Suppressor macrophage (primary cell): ENCODE data around the gene ARHGAP42.
"Not testable (repeated sequence)": the region's sequence is repeated elsewhere in the genome, so short reads cannot be mapped to it uniquely, and the experiment has no call there.

ENCODE experiments used
- DNase-seq, 4 experiments: peaks; one replicate each; pipeline ENCODE4 v3.0.0-alpha.2; 2020 to 2022
- total RNA-seq, 17 experiments: gene quantifications; one replicate each; lab custom pipeline; 2026; ENCODE audit warnings: mixed read lengths in 6 of 17, inconsistent platforms in 3 of 17; lab: John Stamatoyannopoulos, UW

Gene ARHGAP42, protein sequence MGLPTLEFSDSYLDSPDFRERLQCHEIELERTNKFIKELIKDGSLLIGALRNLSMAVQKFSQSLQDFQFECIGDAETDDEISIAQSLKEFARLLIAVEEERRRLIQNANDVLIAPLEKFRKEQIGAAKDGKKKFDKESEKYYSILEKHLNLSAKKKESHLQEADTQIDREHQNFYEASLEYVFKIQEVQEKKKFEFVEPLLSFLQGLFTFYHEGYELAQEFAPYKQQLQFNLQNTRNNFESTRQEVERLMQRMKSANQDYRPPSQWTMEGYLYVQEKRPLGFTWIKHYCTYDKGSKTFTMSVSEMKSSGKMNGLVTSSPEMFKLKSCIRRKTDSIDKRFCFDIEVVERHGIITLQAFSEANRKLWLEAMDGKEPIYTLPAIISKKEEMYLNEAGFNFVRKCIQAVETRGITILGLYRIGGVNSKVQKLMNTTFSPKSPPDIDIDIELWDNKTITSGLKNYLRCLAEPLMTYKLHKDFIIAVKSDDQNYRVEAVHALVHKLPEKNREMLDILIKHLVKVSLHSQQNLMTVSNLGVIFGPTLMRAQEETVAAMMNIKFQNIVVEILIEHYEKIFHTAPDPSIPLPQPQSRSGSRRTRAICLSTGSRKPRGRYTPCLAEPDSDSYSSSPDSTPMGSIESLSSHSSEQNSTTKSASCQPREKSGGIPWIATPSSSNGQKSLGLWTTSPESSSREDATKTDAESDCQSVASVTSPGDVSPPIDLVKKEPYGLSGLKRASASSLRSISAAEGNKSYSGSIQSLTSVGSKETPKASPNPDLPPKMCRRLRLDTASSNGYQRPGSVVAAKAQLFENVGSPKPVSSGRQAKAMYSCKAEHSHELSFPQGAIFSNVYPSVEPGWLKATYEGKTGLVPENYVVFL
- total RNA-seq: 0.09 to 6.3 (median 0.29) reads per million in 17 experiments

DNA sequence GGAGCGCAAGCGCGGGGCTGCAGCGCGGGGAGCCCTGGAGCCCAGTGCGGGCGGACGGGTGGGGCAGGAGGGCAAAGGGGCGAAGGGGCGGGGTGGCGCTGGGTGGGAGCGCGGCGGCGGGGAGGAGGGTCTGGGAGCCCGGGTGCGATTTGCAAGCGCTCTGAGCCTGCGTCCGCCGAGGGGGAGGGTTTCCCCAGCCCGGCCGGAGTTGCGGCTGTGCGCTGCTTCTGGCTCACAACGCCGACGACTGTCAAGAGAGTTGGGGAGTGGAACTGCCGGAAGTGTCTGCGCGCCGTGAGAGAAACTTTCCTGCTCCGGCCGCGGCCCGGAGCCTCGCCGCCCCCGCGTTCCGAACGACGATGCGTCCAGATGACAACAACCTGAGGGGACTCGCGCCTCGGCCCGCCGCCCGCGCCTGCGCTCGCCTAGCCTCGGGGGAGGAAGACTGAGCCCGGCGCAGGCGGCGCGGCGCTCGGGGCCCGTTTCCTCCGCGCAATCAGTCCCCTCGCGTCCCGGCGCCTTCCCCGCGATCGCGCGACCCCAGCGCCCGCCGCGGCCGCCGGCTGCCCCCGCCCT lies at the start of gene ARHGAP42:
Gene ARHGAP42, plus strand, starts transcription at position 235 of the 576 bp plus-strand sequence. CDS start 391 bp downstream, outside the sequence.
- DNase-seq: peak; percentile 16 to 50 (median 28)

DNA sequence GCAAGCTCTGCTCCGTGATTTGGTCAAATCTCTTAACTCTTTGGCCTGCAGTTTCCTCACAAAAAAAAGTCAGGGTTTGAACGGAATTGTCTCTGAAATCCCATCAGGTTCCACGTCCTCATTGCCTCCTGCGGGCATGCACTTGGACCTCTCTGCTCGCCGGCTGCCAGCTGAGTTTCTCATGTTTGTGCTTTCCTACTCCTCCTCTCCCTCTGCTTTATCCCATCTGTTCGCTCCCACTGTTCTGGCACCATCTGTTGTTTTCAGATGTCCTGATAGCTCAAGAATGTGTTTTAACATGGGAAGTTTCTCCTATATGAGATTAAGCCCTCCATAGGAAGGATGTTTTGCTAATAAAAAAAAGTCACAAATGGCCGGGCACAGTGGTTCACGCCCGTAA lies 49.4 kb upstream of the ARHGAP42 start:
- no peak for DNase-seq

DNA sequence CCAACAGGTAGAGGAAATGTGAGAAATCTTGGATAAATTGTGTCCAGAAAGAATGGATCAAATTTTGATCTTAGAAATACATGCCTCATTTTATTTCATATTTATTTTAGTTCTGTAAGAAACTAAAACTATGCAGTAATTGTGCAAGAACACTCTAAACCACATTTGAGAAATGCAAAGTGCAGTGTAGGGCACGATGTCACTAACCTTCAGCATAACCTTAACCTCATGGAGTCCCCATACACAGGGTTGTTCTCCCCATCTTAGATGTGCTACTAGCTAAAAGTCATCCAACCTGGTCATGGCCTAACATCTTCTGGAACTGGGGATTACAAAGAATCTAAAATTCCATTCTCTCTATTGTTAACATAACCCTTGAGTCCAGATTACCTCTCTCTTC lies 48.4 kb upstream of the ARHGAP42 start:
- DNase-seq: no peak

DNA sequence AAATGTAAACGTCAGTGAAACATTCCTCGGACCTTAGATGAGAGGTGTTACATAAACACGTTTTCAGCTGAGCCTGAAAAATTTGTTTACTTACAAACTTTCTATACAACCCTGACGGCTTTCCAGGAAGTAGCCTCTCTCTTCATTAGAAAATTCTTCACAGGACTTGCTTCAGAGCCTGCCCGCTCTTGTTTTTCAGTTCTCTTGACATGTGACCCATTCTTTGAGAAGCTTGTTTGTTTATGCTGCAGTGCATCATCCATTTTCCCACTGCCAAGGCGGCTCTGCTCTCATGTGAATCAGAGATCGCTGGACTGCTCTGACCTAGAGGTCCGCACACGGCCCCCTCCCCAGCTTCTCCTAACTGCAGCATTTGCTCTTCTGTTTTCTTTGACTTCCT lies 47.9 kb upstream of the ARHGAP42 start:
- no peak for DNase-seq

DNA sequence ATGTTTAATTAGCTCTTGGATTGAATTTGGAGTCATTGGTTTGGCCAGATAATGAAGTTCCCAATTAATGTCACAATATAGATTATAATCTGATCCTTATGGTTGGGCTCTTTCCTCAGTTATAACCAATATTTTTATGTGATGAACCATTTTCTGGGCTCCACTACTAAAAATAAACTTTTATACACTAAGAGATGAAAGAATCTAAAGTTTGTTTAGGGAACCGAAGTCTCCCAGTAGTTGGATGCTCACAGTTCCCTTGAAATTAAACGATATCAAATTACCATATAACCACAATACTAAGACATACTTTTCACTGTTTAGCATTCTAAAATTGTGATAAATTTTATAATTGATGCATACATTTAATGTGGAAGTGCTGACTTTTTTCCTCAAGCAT lies 47.0 kb upstream of the ARHGAP42 start:
- no peak for DNase-seq

DNA sequence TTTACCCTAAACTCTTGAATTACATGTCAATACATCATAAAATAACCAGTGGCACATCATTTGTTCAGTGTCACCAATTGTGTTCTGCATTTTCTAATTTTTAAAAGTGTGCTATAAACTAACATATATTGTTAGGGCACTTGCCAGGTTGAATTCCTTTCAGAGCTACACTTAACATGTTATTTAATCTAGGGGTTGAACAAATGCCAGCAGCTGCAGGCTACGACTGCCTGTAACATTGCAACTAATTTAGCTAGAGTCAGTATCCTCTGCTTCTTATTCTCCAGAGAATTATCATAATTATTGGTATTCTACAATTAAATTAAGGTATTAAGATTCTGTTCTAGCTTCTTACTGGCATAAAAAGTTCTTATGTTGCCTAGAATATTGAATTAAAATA lies 46.4 kb upstream of the ARHGAP42 start:
- no peak for DNase-seq

DNA sequence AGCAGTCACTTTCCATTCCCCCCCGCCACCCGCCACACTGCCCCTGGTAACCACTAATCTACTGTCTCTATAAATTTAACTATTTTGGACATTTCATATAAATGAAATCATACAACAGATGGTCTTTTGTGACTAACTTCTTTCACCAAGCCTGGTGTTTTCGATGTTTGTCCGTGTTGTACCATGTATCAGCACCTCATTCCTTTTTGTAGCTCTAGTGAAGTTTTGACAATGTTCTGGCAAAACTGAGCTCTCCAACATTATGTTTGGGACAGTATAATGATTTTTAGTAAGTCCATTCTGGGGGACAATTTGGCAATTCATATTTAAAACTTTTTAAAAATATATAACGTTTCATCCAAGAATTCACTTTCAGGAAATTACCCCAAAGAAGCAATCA lies 45.6 kb upstream of the ARHGAP42 start:
- DNase-seq: no peak

DNA sequence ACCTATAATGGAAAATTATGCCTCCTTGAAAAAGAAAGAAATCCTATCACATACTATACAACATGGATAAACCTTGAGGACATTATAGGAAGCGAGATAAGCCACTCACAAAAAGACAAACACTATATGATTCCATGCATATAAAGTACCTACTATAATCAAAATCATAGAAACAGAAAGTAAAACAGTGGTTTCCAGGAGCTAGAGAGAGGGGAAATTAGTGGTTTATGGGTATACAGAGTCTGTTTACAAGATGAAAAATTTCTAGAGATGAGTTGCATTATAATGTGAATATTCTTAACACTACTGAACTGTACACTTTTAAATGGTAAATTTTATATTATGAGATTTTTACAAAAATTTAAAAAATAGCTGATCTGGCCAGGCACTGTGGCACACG lies 40.5 kb upstream of the ARHGAP42 start:
- no peak for DNase-seq

DNA sequence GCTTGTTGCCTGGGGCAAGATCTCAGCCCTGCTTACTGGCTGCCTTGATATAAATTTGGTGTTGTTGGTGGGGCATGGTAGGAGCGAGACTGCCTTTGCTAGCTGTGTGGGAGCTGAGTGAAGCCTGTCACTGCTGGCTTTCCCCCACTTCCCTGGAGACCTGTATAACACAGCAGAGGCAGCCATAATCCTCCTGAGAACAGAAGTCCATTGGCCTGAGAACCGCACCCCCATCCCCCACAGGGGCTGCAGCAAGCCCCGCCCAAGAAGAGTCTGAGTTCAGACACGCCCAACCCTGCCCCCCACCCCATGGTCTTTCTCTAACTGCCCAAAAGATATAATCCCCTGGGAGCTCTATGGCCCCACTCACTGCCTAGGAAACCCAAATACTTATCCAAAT lies 39.2 kb upstream of the ARHGAP42 start:
- DNase-seq: no peak

DNA sequence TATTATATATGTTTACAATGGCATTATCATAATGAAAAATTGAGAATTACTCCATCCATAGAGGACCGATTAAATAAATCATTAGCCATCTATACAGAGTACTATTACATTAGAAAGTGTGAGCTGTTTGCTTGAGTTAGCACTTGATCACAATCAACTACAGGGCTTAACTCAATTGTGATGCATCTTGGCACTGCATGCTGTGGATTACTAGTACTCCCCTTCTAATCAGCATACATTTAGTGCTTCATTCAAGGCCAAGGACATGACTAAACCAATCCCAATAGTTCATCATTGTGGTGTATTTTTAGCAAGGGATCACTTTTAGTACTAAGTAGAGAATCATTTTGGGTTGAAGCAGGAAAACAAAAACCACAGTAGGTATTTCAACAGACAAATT lies 23.5 kb upstream of the ARHGAP42 start:
- no peak for DNase-seq

DNA sequence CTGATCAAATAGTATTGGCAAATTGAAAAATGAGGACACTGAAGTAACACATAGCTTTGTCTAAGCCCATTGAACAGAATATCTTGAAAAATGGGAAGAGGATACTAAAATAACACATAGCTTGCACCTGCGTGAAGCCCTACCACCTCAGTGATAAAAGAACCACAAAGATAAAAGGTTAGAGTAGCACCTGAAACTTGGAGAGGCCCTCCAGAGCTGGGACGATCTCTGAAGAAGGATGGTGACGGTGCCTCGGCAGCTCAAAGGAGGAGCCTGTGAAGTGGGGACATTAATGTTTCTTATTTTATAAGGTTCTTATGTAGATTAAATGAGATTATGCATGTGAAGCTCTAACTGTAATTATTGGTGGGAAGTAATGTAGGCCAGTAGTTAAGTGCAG lies 23.1 kb upstream of the ARHGAP42 start:
- no peak for DNase-seq

DNA sequence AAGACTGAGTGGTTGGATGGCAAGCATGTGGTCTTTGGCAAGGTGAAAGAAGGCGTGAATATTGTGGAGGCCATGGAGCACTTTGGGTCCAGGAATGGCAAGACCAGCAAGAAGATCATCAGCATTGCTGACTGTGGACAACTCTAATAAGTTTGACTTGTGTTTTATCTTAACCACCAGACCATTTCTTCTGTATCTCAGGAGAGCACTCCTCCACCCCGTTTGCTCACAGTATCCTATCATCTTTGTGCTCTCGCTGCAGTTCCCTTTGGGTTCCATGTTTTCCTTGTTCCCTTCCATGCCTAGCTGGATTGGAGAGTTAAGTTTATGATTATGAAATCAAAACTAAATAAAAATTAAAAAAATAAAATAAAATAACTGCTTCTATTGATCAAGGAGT lies 20.3 kb upstream of the ARHGAP42 start:
- not testable (repeated sequence) for DNase-seq

DNA sequence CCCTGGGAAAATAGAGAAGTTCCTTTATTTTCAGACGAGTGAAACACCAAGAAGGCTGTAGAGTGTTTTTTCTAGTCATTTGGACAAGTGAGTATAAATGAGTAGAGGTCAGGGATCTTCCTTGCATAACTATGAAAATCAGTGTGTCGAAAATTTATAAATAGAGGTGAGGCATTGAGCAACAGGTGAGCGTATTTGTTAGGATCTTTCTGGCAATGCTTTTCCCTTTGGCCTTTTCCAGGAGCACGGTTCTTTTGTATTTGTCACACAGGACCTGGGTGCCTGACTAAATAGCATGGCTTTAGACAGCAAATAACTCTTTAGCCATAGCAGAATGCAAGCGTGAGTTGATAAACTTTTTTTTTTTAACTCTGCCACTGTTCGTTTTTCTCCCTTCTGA lies 19.6 kb upstream of the ARHGAP42 start:
- no peak for DNase-seq

DNA sequence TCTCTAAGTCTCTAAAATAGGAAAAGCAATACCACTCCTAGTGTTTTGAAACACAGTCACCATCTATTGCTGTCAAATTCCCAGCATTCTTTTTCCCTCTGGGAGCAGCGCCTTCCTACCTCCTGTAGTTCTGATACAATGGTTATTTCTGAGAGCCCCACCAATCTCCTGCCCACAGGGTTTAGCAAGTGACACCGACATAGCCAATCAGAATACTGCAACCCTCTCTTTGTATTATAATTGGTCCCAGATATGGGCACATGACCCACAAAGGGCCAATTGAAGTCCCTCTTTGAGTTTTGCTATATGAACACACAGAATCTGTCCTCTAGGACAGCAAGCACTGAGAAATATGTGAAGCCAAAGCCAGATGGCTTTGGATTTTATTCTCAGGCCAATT lies 16.9 kb upstream of the ARHGAP42 start:
- no peak for DNase-seq

DNA sequence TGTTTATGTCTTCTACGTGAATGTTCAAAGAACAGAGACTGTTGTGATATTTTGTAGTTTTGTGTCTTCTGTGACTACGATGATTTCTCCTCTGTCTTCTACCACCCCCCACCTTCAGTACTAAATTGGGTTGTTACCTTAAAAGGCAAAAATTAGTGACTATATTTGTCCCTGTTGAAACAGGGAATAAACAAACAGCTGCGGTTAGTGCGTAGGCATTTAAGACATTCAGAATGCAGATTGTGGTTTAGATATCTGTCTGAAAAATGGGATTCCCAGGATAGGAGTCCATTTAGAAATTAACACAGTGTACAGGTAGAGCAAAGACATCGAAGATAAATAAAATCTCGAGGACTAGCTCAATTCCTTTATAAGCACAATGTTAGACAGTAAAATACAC lies 15.6 kb upstream of the ARHGAP42 start:
- no peak for DNase-seq

DNA sequence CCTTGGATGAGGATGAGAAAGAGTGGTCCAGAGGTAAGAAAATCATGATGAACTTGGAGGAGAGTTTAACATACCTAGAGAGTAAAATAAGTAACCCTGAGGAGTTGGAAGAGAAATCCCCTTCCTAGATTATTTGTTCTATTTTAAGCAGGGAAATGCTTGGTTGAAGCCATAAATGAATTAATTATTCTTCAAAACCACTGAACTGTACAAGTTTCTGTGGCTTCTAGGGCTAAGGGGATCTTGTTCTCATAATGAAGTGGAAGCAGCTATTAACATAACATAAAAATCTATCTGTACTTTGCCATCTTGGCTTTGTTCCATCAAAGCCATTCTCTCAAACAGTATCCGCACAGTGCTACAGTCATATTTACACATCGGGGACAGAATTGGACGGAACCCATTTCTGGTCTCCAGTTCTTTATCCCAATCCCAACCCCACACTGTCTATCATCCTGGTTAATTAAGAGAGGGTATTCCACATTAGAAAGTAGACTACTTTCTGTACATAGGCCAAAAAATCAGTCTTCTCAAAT lies 14.5 kb upstream of the ARHGAP42 start:
- no peak for DNase-seq

DNA sequence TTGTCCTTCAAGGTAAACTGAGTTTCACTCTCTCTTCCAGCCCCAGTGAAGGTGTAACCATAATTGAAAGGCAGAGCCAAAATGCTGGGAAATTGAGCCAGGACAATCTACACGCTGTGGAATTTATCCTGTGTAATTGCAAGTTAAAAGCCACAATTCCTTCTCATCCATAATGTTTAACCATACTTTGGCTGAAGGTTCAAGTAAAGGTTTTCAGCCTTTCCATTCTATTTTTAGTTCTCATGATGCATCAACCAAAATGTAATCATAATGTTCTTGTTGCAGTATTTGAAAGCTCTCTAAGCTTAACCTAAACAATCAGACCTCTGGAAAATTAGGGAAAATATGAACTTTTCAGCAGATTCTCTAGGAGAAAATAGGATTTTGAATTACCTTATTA lies 14.0 kb upstream of the ARHGAP42 start:
- no peak for DNase-seq

DNA sequence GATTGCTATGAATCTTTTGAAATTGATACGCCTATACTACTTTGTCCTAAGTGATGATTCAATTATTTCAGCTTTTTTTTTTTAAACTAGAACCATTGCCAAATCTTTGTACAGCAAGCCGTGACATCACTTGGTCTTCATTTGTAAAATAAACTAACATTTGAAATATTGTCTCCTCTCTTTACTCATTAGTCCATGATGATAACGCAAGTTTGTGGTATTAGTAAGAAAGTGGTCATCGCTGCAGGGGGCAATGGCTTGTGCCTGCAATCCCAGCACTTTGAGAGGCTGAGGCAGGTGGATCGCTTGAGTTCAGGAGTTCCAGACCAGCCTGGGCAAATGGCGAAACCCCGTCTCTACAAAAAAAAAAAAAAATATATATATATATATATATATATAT lies 12.9 kb upstream of the ARHGAP42 start:
- no peak for DNase-seq

DNA sequence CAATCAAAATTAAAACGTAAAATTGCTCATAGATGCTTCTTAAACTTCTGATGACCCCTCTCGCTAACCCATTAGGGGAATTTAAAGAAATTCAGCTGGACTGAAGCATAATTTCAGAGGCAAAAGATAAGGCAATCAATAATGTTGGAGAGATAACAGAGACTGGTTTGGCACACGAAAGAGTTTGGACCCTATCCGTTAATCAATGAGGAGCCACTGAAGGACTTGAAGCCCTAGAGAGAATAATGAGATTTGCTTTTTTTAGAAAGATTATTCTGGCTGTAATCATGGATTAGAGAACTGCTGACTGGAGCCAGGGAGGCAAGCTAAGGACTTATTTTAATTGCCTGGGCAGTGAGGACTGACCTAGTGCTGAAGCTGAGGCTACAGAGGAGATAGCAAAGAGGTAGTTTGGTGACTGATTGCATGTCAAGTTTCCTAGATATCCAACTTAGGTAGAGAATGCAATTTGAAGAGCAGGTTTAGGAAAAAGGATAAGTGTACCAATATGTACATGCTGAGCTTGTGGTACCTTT lies 11.9 kb upstream of the ARHGAP42 start:
- no peak for DNase-seq

DNA sequence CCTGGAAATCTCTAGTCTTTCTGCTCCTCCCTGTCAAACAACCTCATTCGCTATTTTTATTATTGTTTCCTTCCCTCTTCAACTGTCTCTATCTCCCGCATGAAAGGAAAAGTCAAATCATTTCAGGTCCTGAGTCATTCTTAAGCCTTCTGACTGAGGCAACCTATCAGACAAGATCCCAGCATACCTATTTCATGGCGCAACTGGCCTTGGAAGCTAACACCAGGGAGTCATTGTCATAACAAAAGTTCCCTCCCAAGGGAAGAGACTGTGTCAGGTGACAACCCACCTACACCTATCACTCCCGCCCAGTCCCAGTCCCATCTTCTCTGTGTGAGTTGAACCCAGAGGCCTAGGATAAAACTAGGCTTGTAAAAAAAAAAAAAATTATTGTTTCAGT lies 10.2 kb upstream of the ARHGAP42 start:
- DNase-seq: no peak

DNA sequence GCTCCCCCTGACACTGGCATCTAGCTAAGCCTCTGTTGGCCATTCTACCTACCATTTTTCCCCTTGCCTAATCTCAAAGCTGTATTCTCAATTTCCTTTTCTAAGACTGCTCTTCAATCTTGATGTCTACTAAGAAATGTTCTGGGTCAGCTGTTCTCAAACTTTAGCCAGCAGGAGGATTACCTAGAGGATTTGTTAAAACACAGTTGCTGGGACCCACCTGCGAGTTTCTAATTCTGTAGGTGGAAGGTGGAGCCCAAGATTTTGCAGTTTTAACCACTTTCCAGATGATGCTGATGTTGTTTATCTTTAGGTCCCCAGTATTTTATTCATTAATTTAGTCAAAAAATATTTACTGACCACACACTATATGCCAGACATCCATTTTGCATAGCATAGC lies 9.3 kb upstream of the ARHGAP42 start:
- DNase-seq: no peak

DNA sequence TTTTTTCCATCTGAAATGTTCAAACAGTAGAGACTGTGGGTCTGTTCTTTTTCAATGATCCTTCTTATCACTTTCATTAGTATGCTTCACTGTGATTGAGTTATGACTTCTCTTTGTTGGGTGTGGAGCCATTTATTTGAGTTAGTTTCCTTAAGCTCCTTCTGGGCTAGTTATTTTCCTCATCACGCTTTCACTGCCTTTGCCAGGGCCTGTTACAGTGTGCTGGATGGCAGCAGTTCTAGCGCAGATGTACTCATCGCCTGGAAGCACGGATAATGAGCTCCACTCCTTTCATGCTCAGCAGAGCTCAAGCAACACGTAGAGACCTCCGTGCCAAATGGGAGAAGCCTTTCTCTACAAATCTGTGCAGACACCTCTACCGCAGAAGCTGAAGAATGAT lies 7.0 kb upstream of the ARHGAP42 start:
- DNase-seq: no peak

DNA sequence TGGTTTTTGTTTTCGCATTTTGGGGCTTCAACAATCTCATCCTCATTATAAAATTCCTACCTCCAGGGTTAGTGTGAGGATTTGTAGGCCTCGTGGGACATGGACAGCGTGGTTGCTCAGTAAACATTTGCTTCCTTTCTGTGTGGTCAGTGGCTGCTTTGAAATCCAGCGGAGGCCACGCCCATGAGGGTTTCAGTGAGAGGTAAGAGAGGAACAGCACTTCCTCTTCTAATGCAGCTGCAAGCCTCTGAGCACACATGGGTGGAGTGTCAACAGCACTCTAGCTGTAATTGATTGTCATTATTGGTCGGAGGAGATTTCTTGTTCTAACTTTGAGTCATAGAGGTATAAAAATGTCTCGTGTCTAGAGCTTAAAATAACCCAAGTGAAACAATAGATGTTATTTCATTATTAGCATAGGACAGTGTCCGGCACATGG lies 6.0 kb upstream of the ARHGAP42 start:
- peak; percentile 49 to 80 (median 76) for DNase-seq
